Stimulated activated CD4-positive, alpha-beta T cell treated with anti-CD3 and anti-CD28 coated beads, Interleukin-4, amount 100 ng/mL, for 4 hours (primary cell): ENCODE results near the gene PEAR1.

Experiments used
- DNase-seq, 2 experiments: peaks; one replicate each; pipeline ENCODE4 v3.0.0-alpha.2; 2020

The PEAR1 gene

DNA sequence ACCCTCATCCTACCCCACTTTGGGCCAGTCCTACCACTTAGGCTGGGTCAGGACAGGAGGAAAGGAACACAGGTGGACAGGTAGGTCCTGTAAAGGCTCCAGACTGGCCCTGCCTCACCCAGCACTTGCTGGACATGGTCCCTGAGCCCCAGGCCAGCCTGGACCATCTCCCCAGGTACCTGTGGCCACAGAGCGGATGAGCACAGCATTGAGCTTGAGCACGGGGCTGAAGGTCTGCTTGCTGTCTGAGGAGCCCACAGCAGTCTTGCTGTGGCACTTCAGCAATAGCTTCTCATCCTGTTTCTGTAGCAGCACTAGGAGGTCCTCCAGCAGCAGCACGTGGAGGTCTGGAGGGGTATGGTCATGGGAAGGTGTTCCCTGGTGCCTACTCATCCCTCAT lies 50.2 kb downstream of the PEAR1 start:
- no peak for DNase-seq

DNA sequence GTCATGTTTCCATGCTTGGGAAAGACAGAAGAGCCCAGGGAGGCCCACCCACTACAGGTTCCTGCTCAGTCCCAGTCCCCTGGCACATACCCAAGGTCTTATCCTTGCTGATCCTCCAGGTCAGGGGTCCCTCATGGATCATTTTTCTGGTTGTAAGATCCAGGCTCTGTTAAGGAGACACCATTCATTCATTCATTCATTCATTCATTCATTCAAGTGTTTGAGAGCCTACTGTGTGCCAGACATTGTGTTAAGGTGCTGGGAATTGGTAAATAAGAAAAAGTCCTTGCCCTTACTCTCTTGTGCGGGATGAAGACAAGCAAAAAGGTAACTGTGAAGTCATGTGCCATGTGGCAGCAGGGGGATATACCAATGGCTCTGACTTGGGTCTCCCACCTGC lies 50.8 kb downstream of the PEAR1 start:
- no peak for DNase-seq

DNA sequence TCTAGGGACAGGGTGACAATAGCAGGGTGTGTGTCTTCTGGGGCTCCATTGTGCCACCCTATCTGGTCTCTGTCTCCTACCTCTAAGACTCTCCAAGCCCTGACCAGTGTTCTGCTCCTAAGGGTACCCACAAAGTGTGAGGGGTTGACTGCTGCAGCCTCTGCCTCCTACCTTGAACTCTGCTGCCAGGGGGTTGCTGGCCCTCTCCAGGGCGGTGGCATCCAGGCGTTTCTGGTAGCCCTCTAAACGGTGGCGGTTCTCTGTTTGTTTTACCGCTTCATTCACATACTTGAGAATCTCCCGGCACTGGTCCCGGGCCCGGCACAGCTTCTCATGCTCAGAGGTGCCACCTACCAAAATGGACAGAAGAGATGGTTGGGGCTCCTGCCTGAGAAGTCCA lies 51.3 kb downstream of the PEAR1 start:
- no peak for DNase-seq

DNA sequence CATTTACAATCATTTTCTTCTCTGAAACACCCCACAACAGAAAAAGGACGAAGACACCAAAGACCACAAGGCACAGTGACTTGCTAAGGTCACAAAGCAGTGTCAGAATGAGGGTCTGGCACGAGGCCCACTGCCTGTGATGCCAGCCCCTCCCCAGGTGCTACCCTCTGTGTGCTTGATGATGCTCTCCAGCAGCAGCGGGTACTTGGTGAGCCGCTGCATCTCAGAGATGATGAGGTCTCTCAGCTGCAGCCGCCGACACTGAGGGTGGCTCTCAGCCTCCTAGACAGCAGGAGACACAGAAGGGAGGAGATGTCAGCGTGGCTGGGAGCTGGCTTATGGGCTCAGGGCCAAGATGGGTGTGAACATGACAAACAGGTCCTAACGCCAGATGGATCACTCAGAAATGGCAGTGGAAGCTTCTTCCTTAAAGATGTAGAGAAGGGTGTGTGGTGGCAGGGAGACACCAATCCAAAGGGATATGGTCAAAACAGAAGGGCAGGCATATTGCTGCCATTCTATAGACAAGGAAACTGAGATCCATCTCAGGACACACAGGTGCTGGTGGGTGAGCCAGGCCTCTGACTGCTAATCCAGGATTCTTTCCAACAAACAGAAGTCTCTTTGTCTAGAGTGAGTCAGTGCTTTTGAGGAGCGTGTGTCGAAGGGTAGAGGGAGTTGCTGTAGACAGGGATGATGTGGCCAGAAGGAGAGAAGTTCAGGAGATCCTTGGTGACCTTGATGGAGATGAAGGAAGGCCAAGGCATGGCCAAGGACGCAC lies 52.6 kb downstream of the PEAR1 start:
- no peak for DNase-seq

DNA sequence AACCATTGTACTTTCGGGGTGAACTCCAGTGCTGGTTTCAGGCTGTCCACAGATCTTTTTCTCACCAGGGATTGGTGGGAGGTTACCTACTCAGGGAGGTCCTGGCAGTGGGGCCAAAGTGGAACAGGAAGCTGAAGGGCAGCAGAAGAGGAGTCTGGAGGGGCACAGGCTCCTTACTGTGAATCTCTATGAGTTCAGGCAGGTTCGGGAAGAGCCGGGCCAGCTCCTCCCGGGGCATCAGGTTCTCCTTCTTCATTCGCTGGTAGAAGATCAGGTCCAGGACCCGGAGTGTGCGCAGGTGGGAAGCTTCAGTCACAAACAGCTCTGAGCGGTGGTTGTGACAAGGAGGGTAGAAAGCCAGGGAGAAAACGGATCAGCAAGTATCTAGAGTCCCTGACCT lies 53.6 kb downstream of the PEAR1 start:
- DNase-seq, result no peak

DNA sequence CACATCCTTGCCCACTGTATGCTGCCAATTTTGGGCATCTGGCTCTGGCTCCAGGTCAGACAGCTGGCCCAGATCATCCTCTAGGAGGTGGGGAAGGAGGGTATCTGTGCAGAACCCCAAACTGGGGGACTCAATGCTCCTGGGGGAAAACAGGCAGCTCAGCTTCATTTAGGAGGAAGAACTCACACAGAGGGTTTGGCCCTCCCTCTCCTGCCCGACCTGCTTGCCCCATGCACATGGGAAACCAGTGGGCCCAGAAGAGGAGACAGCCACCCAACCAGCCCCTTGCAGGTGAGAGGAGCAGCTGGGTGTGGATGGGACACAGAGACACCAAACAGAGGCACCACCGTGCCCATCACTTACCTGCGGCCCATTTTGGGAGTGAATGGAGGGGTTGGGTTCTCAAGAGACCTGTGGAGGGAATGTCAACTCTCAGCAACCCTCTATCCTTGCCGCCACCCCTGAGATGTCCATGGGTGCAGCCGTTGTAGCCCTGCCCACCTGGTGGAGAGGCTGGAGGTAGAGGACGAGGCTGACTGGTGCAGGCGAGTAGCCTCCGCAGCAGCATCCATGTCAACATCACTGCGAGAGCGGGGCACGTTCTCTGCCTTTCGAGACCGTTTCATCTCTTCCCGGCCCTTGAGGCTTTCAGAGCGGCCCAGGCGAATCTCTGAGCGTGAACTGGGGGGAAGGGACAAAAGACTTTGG lies 54.5 kb downstream of the PEAR1 start:
- no peak for DNase-seq

DNA sequence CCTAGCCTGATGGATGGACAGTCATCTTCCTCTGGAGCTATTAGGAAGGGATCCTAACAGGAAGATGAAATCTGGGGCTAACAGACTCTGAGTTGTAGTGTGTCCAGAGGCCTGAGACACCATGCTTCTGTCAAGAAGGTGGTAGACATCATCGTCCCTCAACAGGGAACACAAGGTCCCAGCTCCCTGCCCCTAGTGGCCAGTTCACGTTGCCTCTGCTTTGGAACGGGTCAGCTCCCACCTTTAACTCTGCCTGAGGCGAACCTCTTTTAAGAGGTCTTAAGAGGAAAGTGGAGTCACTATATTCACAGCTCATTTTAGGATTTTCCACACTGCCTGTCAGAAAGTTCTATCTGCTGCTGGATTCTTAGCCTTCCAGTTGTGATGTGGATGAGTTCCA lies 55.2 kb downstream of the PEAR1 start:
- DNase-seq, result no peak

DNA sequence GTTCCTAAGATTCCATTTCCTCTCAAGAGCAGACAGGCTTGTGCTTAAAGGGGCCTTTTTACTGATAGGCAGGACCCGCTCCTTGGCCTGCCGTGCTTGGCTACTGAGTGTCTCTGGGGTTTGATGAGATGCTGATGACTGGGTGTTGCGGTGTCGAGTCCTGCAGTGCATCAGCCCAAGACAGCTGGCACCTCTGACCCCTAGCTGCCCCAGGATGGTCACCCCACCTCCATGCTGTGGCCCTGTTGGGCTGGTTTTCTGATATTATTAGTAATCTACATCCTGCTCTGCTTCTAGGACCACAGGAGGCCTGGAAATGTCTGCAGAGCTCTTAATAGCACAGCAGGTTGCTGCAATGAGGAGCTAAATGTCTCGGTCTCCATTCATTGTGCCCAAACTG lies 55.6 kb downstream of the PEAR1 start:
- no peak for DNase-seq

DNA sequence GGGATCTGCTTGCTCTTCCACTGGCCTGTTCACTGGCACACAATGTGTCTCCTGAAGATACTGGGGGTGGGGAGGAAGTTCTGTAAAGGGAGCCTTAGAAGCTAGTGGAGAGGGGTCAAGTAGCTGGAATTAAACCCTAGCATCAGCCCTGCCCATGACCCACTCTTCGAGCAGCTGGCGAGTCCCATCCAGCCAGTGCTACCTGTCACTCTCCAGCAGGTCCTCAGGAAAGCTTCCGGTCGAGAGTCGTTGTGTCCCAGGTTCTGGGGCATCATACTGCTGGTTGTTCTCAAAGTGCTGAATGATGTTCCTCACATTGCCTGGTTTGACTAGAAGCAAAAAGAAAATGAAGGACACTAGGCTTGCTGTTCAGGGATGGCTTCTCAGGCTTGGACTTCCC lies 57.9 kb downstream of the PEAR1 start:
- DNase-seq, result no peak

DNA sequence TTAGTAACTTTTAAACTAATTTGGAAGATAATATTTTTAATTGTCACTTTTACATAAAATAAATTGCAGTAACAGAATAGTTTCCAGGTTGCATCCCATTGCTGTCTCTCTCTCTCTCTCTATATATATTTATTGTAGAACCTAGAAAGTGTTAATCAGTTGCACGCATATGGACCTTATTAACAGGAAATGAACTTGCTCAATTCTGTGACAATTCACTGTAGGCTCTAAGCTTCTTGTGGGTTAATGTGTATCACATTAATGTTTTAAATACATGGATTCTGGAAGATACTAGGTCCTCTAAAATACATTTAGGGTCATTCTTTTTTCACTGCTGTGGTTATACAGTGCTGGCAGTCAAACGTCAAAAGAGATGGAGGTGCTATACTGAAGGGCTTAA lies 60.1 kb downstream of the PEAR1 start:
- DNase-seq, result no peak

DNA sequence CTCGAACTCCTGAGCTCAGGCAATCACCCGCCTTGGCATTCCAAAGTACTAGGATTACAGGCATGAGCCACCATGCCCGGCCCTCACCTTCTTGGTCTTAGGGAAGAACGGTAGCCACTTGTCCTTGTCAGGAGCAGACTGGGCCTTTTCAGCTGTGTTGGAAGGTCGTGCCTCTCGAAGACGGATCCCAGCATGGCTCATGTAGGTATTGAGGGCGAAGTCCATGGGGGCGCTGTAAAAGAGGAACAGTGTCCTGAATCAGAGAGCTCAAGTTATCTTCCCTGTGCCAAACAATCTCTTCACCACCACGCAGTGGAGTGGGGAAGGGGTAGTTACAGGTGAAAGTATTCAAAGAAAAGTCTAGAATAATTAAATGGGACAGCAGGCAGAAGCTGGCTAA lies 62.8 kb downstream of the PEAR1 start:
- no peak for DNase-seq

DNA sequence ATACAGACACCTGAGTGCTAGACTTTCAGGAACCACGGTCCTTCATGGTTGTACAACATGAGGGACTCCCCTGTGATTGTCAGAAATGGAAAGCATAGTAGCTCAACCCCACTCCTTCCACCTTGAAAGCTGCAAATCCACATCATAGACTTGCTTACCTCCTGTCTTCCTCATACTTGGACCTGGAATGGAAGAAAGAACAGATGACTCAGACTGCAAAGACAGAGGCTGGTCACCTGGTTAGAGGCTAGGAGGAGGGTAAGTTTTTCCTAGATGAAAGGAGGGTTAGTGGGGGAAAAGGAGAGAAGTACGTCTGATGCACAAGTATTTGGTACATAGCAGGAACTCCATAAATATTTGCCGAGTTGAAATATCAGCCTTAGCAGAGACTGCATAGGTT lies 64.1 kb downstream of the PEAR1 start:
- no peak for DNase-seq

DNA sequence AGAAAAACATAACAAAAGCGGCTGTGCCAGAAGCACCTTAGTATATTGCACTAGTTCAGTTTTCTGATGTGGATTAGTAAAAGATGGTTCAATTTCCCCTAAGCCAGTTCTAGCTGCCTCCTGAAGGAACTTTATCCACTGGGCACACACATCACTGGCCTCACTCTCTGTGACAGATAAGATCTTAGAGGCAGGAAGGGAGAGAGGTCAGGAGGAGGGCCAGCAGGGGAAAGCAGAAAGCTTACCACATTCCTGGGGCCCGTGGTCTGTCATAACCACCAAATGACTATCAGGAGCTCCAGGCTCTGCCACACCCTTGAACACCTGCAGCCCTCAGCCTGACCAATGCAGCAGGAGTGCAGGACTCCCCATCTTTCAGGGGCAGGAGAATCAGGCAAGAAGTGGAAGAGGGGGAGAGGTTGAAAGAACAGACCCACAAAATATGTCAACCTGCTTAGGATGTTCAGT lies 64.8 kb downstream of the PEAR1 start:
- DNase-seq, result no peak

DNA sequence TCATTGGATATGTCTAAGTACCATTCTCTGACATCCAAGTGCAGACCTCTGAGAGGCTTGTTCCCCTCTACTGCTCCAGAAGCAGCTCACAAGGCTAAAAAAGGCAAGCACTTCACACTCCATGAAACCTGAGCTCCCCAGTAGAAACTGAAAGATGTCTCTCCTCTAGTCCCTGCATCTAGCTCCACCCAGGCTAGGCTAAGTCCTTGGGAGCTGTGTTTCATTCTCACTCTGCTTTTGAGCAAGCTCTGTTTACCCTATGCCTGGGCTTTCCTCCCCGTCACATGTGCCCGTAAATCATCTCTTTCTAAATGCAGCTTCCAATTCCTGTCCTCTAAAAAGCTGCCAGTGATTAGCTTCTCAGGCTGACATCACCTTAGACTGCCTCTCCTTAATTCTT lies 65.9 kb downstream of the PEAR1 start:
- no peak for DNase-seq

DNA sequence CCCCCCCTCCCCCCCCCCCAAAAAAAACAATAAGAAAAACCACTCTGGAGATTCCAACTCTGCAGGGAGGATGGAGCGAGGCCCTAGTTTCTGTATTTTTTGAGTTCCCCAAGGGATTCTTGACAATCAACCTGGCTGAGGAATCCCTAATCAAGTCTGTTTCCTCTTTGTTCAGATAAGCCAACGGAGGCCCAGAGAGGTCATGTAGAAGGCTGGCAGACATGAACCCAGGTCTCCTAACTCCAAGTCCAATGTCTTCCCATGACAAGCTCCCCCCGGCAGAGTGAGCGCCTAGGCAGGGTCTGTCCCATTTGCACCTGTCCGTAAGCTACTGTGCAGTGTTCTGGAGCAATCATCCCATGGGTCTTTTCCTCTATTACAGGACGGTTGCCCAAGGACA lies 66.4 kb downstream of the PEAR1 start:
- no peak for DNase-seq

DNA sequence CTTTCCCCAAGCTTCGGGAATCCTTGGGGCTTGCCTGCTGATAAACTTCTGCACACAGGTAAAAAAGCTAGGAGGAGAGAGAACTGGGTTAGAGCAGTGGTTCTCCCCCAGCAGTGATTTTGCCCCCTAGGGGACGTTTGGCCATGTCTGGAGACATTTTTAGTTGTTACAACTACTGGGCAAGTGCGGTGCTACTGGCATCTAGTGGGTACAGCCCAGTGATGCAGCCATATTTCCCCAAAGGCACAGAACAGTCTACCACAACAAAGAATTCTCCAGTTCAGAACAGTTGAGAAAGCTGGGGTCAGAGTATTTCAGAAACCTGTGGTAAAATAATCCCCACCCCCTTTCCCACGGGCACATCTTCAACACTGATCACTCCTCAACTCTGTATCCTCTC lies 68.2 kb downstream of the PEAR1 start:
- DNase-seq, result peak in 1 of 2 experiments; percentile 7

DNA sequence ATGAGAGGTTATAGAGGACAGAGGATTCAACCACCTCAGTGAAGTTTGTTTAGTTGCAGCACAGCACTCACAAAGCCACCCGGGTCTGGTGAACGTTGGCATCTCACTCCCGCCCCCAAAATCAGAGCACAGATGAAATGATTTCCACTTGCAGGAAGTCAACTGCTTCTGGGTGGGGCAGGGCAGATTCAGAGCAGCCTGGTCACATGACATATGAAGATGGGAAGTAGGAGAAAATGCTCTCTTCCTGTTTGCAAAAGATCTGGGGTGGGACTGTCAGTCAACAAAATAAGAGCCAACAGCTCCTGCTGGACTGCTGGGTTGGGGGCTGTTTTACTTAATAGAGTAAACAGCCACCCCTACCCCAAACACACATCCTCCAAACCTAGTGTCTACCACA lies 70.1 kb downstream of the PEAR1 start:
- DNase-seq, result peak in 1 of 2 experiments; percentile 34

DNA sequence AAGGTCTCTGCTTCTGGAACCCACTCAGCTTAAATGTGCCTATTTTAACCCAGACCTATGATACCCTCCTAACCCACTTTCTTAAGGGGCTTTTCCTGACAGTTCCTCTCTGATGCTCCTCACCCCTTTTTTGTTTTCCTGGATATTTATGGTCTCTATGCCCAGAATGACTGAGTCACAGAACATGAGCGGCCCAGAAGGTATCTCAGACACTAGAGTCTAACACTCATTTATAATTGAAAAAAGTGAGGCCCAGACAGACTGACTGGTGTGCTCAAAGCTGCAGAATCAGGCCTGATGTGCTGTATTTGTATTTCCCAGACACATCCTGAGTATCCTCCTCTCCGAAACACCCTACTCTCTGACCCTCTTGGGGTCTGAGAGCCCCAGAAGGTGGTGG lies 70.9 kb downstream of the PEAR1 start:
- no peak for DNase-seq
